ENCODE measurements around the gene BBS5.

- TF ChIP-seq POLR2A (IDR thresholded peaks at IDR 0.05) (no peak), POLR2AphosphoS5 (IDR thresholded peaks at IDR 0.05) (no peak), CTCF (IDR thresholded peaks at IDR 0.05) (no peak)
Observed at GRCh38 chr2:169513094-169513493, 33.8 kb downstream of the BBS5 start.
